Peyer's patch (tissue), 4 donors: ENCODE measurements around the gene ZKSCAN3.

Experiments used
- CTCF ChIP-seq, 6 experiments: fragments of 450-650 bp in 4 of 6; fragments of 200-600 bp in 2 of 6; sonication (generic) in 1 of 6; IDR thresholded peaks; one replicate each; pipeline ENCODE4 v1.5.1; 2017 to 2019; ENCODE audit warnings: antibody characterized with exemption in 6 of 6, mild to moderate bottlenecking in 3 of 6, moderate library complexity in 1 of 6
- POLR2A ChIP-seq, 2 donors: fragments of 450-650 bp; IDR thresholded peaks; one replicate each; pipeline ENCODE4 v1.5.1; 2017; ENCODE audit warnings: antibody characterized with exemption in 2 of 2, mild to moderate bottlenecking in 2 of 2, moderate library complexity in 2 of 2

GRCh38 chr6:28303570-28303969, 46.2 kb upstream of the ZKSCAN3 start:
- TF ChIP-seq POLR2A (IDR thresholded peaks at IDR 0.05) (no peak), CTCF (IDR thresholded peaks at IDR 0.05) (no peak)
